A549 (cell line): ENCODE measurements around the gene SEMA3C.

ENCODE experiments used
- CHD2 ChIP-seq: fragments of 150-350 bp; IDR thresholded peaks from 2 replicates; pipeline ENCODE4 v1.6.1; 2014; ENCODE audit warnings: low read length; ENCODE audit not compliant: partially characterized antibody
- CHD4 ChIP-seq: fragments of 200-600 bp; sonication (generic); IDR thresholded peaks from 2 replicates; pipeline ENCODE4 v1.6.1; 2016; ENCODE audit warnings: antibody characterized with exemption, mild to moderate bottlenecking, borderline replicate concordance
- CTCF ChIP-seq: fragments of >200 bp; sonication (Bioruptor Twin); formaldehyde crosslinking; IDR thresholded peaks from 3 replicates; pipeline ENCODE4 v1.5.1; 2016
- EP300 ChIP-seq, 2 experiments: fragments of >200 bp; sonication (Bioruptor Twin); formaldehyde crosslinking; IDR thresholded peaks; 2 replicates in 1 of 2; 3 replicates in 1 of 2; pipeline ENCODE4 v1.6.1; 2016 to 2017
- HEYL ChIP-seq: fragments of 250-450 bp; sonication (Bioruptor Pico); IDR thresholded peaks from 2 replicates; pipeline ENCODE4 v1.8.0; 2021; ENCODE audit warnings: mild to moderate bottlenecking, moderate library complexity
- JUN ChIP-seq, 2 experiments: fragments of >200 bp; sonication (Bioruptor Twin); formaldehyde crosslinking; IDR thresholded peaks; 2 replicates in 1 of 2; 3 replicates in 1 of 2; pipeline ENCODE4 v1.6.1; 2016 to 2017
- MAFK ChIP-seq: fragments of 450-650 bp; IDR thresholded peaks from 2 replicates; pipeline ENCODE4 v1.6.1; 2014; ENCODE audit not compliant: partially characterized antibody
- MYC ChIP-seq: IDR thresholded peaks from 2 replicates; pipeline ENCODE4 v1.6.1; 2012; ENCODE audit warnings: mild to moderate bottlenecking, inconsistent platforms, low read length, improper control_type of control experiment, borderline replicate concordance
- PBX3 ChIP-seq: IDR thresholded peaks from 2 replicates; pipeline ENCODE4 v1.6.1; 2012
- POLR2A ChIP-seq: IDR thresholded peaks from 2 replicates; pipeline ENCODE4 v1.6.1; 2012; ENCODE audit warnings: mild to moderate bottlenecking, low read length
- USF2 ChIP-seq: fragments of 450-650 bp; IDR thresholded peaks from 2 replicates; pipeline ENCODE4 v1.6.1; 2014; ENCODE audit warnings: antibody characterized with exemption

DNA sequence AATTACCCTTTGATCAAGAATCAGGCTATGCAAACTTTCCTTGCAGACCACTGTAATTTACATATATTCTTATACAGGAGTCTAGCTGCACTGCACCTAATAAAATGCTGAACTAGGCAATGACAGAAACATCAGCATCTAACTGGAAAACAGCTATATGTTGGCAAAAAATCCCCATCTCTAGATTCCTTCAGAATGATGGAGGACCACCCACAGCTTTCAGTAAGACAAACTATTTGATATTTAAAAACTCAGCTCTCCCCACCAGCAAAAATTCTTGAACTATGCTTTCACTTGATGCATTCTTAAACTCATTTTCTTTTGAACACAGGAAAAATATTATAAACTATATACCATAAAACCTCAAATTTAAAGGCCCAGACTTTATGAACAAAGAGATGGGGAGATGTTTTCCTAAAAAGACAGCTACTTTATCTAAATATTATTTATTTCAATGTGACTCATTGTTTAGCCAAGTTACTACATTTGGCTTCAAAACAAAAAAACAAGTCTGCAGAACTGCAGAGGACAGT is 77.4 kb downstream of the SEMA3C start:
- TF ChIP-seq CTCF (no peak), MAFK (no peak), CHD2 (no peak), CHD4 (no peak), USF2 (no peak), EP300 (IDR thresholded peaks at IDR 0.05) (no peak), MYC (no peak), HEYL (no peak), POLR2A (no peak), PBX3 (no peak), JUN (IDR thresholded peaks at IDR 0.05) (no peak)
